ENCODE measurements around the gene SBF2. TPM values are rescaled to one million over a fixed set of nuclear protein-coding genes. Genes with fewer than 3 reads are reported as not detected.

SBF2 gene
- total RNA-seq, 2 donors from 2014 or later, result 53.8 to 60.8 TPM

DNA sequence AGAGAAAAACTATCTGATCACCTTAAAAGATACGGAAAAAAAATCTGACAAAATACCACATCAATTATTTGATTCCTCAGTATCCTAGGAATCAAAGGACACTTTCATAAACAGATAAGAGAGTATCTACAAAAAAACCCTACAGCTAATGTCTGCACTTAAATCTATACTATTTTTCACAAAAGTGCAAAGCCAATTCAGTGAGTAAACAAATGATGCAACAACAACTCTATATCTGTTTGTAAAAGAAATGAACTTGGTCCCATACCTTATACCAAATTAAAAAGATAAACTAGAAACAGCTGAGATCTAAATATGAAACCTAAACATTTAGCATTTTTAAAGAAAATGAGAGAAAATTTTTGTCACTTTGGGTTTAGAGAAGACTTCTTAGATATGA is 366.3 kb downstream of the SBF2 start:
- ATAC-seq (ENCODE audit: insufficient number of reproducible peaks, low FRiP score, low read depth) (no peak), DNase-seq (ENCODE audit: low spot score) (no peak)
- no peak overlapping the region for H3K4me3 ChIP-seq
- no peaks in the 10 kb centered on the region for H3K4me1 ChIP-seq (ENCODE audit: control insufficient read depth in 1 of 2, low read depth in 2 of 2)
- no peaks in the 10 kb centered on the region for H3K27me3 ChIP-seq (replicated peaks; ENCODE audit: insufficient read depth)
- TF ChIP-seq, protein P1, sequence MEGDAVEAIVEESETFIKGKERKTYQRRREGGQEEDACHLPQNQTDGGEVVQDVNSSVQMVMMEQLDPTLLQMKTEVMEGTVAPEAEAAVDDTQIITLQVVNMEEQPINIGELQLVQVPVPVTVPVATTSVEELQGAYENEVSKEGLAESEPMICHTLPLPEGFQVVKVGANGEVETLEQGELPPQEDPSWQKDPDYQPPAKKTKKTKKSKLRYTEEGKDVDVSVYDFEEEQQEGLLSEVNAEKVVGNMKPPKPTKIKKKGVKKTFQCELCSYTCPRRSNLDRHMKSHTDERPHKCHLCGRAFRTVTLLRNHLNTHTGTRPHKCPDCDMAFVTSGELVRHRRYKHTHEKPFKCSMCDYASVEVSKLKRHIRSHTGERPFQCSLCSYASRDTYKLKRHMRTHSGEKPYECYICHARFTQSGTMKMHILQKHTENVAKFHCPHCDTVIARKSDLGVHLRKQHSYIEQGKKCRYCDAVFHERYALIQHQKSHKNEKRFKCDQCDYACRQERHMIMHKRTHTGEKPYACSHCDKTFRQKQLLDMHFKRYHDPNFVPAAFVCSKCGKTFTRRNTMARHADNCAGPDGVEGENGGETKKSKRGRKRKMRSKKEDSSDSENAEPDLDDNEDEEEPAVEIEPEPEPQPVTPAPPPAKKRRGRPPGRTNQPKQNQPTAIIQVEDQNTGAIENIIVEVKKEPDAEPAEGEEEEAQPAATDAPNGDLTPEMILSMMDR (IDR thresholded peaks at IDR 0.05), result no peak
- H3K36me3 ChIP-seq, result peaks cover 4% of the 10 kb centered on the region
- H3K9me3 ChIP-seq, result no peaks in the 10 kb centered on the region
- no peak overlapping the region for H3K27ac ChIP-seq

DNA sequence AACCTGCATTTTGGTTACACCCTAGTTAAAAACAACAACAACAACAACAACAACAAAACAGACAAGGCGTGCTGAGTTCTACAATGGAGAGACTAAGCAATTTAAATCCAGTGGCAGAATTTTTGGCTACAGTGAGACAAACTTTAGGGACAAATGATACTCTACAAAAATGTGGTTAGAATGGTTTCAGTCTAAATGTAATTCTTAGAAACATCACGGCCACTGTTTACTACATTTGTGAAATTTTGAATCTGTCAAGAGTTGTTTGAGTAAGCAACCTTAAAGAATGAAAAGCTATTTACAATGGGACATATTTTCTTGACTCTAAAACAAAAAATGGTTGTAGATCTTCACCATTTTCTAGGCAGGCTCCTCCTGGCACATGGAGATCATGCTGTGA is 370.7 kb downstream of the SBF2 start:
- TF ChIP-seq, protein P1 (IDR thresholded peaks at IDR 0.05), result no peak
- H3K27ac ChIP-seq, result no peak overlapping the region
- no peaks in the 10 kb centered on the region for H3K36me3 ChIP-seq
- no peaks in the 10 kb centered on the region for H3K4me1 ChIP-seq (ENCODE audit: control insufficient read depth in 1 of 2, low read depth in 2 of 2)
- no peak overlapping the region for H3K4me3 ChIP-seq
- ATAC-seq (ENCODE audit: insufficient number of reproducible peaks, low FRiP score, low read depth) (no peak), DNase-seq (ENCODE audit: low spot score) (no peak)
- H3K27me3 ChIP-seq (replicated peaks; ENCODE audit: insufficient read depth), result no peaks in the 10 kb centered on the region
- no peaks in the 10 kb centered on the region for H3K9me3 ChIP-seq

DNA sequence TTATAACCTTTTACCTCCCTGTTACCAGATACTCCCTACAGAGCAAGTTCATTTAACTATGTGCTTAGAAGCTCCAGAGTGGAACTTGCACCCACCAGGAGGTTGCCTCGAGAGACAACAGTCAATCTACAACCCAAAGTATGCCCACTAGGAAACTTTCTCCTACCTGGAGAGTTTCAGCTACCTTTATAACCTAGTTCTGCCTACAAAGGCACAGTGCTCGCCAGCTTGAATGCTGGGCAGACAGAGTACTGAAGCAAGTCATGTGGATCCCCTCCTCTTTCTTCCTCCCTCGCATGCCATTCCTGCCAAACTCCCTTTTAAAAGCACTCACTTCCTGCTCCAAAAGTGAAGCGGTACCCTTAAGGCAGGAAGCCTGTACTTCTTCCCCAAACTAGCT is 371.2 kb downstream of the SBF2 start:
- Histone ChIP-seq H3K4me1 (ENCODE audit: control insufficient read depth in 1 of 2, low read depth in 2 of 2) (no peaks in the 10 kb centered on the region), H3K4me3 (no peak overlapping the region), H3K27ac (no peak overlapping the region), H3K36me3 (no peaks in the 10 kb centered on the region), H3K9me3 (no peaks in the 10 kb centered on the region), H3K27me3 (replicated peaks; ENCODE audit: insufficient read depth) (no peaks in the 10 kb centered on the region)
- DNase-seq (ENCODE audit: low spot score) (no peak), ATAC-seq (ENCODE audit: insufficient number of reproducible peaks, low FRiP score, low read depth) (no peak)
- TF ChIP-seq, protein P1 (IDR thresholded peaks at IDR 0.05), result no peak

DNA sequence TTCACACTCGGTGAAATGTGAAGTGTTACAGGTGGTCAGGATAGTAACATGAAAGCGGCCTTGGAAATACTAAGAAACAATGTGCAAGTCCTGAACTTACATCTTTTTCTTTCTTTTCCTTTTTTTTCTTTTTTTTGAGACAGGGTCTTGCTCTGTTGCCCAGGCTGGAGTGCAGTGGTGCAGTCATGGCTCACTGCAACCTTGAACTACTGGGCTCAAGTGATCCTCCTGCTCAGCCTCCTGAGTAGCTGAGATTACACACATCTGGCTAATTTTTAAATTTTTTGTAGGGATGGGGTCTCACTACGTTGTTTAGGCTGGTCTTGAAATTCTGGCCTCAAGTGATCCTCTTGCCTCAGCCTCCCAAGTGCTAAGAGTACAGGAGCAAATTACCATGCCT is 377.5 kb downstream of the SBF2 start:
- H3K27ac ChIP-seq, result no peak overlapping the region
- DNase-seq (ENCODE audit: low spot score) (no peak), ATAC-seq (ENCODE audit: insufficient number of reproducible peaks, low FRiP score, low read depth) (no peak)
- no peaks in the 10 kb centered on the region for H3K36me3 ChIP-seq
- no peak overlapping the region for H3K4me3 ChIP-seq
- no peaks in the 10 kb centered on the region for H3K27me3 ChIP-seq (replicated peaks; ENCODE audit: insufficient read depth)
- TF ChIP-seq, protein P1 (IDR thresholded peaks at IDR 0.05), result no peak
- no peaks in the 10 kb centered on the region for H3K4me1 ChIP-seq (ENCODE audit: control insufficient read depth in 1 of 2, low read depth in 2 of 2)
- no peaks in the 10 kb centered on the region for H3K9me3 ChIP-seq

DNA sequence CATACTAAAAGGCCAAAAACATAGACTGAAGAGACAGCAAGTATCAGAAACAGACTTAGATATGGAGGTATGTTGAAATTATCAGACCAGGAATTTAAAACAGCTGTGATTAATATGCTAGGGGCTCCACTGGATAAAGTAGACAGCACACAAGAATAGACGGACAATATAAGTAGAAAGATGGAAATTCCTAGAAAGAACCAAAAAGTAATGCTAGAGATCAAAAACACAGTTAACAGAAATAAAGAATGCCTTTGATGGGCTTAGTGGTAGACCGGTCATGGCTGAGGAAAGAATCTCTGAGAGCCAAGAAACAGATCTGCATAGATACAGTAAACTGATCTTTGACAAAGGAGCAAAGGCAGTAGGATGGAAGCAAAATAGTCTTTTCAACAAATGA is 380.0 kb downstream of the SBF2 start:
- Histone ChIP-seq H3K4me1 (ENCODE audit: control insufficient read depth in 1 of 2, low read depth in 2 of 2) (no peaks in the 10 kb centered on the region), H3K9me3 (no peaks in the 10 kb centered on the region), H3K36me3 (no peaks in the 10 kb centered on the region), H3K4me3 (no peak overlapping the region), H3K27me3 (replicated peaks; ENCODE audit: insufficient read depth) (no peaks in the 10 kb centered on the region), H3K27ac (no peak overlapping the region)
- DNase-seq (ENCODE audit: low spot score), result no peak
- TF ChIP-seq, protein P1 (IDR thresholded peaks at IDR 0.05), result no peak
- no peak for ATAC-seq (ENCODE audit: insufficient number of reproducible peaks, low FRiP score, low read depth)
